GM18505 (cell line): ENCODE results near the gene TTC7B.

Source experiments
- ATAC-seq: cut with Tn5 transposase; IDR thresholded peaks from one replicate; pipeline ENCODE4 v1.9.1; 2021; ENCODE audit not compliant: unreplicated experiment
- POLR2A ChIP-seq: IDR thresholded peaks from 4 replicates; pipeline ENCODE4 v1.6.1; 2011; ENCODE audit warnings: borderline replicate concordance; ENCODE audit not compliant: insufficient read depth, insufficient read length; ENCODE audit errors: extremely low read depth

Gene TTC7B

DNA sequence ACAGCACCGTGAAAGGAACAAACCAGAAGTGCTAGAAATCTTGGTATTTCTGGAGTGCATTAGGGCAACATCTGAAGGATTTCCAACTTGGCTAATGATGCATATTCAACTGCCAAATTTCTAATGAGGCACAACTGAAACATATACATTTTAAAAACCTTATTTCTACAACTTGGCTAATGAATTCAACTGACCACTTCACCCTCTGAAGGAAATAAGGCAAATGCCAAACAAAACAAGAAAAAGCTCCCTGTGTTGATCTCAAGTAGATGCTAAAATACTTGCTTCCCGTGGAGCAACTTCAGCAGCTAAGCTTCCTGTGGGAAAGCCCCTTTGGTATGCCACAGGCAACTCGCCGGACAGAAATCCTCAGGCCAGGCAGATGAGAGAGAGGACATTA lies 167.1 kb downstream of the TTC7B start:
- no peak for ATAC-seq
- no peak for TF ChIP-seq POLR2A

DNA sequence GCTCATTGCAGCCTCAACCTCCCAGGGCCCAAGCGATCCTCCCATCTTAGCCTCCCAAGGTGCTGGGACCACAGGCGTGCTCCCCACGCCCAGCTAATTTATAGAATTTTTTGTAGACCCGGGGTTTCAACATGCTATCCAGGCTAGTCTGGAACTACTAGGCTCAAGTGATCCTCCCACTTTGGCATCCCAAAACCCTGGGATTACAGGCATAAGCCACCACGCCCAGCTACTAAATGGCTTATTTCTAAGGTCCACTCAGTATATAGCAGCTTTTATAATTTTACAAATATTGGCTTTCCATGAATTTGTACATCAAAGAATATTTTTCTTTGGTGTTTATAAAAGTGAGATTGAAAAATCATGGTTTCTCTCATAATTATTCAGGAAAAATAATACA lies 167.8 kb downstream of the TTC7B start:
- TF ChIP-seq POLR2A = no peak
- ATAC-seq = no peak

DNA sequence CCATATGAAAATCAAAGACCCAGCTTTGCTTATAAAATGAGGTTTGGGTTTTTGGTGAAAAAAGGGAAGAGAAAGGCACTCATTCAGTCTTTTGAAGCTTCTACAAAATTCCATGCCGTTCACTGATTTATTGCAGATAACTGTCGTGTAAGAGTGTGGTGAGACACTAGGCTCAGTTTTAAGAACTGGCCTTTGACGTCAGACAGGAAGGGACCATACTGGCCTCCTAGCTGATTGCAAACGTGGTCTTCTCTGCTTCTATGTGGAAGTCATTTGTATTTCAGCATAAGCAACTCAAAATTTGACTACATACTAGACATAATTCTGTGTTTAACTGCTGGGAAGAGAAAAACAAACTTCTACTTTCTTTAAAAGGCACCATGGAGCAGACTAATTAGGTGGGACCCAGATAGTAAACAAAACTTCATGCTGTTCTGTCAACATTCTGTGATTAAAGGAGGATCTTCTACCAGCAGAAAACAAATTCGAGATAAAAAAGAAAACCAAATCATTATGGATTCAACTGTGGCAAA lies 168.7 kb downstream of the TTC7B start:
- ATAC-seq = no peak
- TF ChIP-seq POLR2A = no peak

DNA sequence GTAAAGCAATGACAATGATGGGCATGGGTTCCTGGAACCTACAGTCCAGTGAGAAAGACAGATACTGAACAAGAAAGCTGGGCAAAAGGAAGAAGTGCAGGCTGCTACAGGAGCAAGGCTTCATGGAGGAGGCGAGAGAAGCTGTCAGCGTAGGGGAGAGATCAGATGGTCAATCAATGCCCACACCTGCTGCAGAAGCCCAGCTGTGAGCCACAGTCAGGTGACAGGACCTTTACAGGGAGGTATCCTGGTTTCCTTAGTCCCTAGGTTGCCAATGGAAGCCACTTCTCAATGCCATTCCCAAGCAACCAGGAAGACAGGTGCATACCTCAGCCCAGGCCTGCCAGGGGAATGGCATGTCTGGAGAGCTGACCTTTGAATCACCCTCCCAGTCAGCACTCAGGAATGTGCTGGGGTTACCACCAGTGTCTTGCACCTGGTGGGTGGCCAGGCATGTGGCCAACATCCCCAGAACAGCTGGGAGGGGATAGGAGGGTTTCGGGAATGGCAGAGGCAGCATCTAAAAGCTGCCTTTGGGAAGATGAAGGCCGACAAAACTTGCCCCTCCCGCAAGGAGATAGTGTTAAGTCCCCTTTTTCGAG lies 170.3 kb downstream of the TTC7B start:
- ATAC-seq = no peak
- no peak for TF ChIP-seq POLR2A

DNA sequence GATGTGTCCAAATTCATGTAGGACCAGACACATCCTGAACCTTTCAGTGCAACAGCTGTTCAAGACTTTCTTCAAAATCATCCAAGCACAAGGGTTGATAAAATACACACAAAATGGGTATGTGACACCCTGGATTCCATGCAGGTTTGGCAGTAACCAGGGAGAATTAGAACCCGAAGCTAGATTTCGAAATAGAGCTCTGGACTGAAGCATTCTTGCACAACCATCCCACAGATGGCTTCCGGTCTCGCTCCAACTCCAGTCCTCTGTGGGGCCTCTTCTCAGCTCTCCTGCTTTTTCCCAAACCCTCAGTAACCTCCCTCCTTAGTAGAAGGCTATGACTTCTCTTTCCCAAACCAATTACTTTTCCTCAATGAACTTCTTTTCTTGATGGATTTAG lies 171.3 kb downstream of the TTC7B start:
- no peak for ATAC-seq
- TF ChIP-seq POLR2A = no peak

DNA sequence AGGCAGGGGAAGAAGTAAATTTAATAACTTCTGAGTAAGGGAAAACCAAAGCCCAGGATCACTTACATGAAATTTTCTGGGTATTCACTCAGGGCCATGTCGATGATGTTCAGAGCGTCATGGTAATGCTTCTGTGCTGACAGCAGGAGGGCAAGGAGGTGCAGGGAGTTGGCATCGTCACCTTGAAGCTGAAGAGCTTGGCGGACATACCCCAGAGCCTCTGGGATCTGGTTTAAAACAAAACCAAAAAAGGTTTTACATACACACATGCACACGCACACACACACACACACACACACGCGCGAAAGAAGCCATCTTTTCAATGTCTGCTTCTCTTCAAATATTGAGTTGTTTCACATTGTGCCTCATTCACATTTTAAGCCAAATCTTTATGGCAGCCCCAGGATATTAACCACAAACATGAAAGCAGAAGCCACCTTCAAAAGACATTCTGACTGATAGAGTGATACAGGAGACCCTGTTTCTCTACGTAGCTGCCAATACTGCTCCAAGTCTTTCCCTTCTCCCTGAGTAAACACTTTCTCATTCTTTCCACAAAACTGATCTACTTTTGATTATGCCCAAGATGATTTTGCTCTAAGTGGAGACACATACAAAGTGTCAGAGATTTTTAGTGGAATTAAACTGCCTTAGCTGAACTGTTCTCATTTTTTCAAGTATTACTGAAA lies 172.1 kb downstream of the TTC7B start:
- no peak for ATAC-seq

DNA sequence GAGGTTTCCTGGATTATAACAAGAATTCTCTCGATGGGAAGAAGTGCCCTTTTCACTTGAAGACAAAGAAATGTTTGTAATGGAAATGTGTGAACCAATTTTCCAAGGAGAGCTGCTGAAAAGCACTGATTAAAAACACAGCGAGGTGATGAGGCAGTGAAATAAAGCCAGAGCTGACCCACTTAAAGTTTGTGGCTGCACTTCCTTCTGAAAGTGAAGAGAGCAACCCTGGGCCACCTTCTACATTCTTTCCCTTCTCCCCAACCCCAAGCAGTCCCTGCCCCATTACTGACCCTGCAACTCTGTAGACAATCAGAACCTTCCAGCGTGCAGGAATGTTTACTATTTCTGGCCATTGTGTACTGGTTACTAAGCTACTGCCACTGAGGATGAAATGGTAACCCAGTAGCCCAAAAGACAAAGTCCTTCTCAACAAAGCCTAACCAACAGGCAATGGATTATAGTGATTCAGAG lies 173.9 kb downstream of the TTC7B start:
- ATAC-seq = no peak
- TF ChIP-seq POLR2A = no peak

More for the DNA sequence above, 172.1 kb downstream of the TTC7B start:
- TF ChIP-seq POLR2A = no peak

DNA sequence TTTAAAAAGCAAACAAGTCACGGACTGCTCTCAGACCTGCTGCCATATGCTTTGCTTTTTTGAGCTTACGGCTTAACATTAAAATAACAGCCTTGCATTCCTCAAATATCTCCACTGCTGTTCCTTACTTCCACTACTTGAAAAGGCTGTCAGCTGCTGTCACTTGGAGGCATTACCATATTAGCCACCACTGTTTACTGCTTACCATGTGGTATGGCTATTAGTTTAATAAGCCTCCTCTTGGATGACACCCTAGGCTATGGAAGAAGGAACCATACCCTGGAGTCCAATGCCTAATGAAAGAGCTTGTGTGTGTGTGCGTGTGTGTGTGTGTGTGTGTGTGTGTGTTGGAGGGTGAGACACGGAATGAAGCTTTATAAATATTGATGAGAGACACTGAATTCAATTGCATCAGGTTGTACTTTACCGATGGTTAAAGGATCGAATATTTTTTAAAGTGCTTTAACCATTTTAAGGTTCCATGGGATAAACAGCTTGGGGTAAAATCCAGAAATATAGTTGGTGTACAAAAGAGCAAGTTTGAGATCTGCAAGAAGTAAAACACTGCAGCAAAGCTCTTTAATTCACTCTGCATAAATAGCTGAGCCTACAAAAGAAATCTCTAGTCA lies 174.5 kb downstream of the TTC7B start:
- TF ChIP-seq POLR2A = no peak
- no peak for ATAC-seq

DNA sequence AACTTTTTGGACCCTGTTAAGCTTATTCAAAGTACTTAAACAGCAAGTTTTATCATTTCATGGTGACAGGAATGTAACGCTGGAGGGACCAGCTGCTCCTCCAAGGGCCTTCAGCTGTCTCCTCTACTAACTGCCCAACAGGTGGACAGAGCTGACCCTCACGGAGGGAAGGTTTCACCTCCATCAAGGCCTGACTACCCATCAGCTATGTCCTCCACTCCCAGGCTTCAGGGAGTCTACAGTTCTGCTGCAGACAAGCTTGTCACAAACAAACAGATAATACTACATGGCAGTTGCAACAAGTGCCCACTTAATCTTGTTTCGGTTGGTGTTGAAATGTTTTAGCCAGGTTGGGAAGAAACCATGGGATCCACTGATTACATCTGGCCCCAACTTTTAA lies 175.1 kb downstream of the TTC7B start:
- no peak for ATAC-seq
- no peak for TF ChIP-seq POLR2A

DNA sequence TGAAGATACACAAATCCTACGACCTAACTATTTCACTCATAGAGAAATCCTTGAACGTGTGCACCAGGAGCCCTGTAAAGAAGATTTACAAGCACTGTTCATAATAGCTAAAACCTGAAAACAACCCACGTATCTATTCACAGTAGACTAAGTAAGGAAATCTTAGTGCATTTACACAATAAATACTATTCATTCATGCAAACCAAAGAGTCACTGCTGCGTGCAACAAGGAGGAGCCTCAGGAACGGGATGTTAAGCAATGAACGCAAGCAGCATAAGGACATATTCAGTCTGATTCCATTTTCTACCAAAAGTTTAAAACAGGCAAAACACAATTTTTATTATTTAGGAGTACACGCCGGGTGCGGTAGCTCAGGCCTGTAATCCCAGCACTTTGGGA lies 176.6 kb downstream of the TTC7B start:
- no peak for TF ChIP-seq POLR2A
- no peak for ATAC-seq

DNA sequence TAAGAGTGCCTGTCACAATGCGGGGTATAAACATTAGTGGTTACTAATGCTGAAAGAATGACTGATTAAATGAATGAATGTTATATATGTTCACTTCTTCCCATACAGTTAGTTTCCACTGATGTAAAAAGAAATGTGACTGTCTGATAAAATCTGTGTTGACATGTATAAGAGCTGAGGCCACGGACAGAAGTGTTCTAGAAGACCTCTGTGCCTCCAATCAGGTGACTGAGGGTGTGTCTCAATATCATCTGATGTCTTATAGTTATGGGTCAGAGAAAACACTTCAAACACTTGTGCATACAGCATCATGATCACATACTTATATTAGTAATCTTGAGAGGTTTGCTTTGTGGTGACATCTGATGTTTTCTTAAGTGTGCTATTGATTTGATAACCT lies 183.4 kb downstream of the TTC7B start:
- ATAC-seq = no peak
- TF ChIP-seq POLR2A = no peak

DNA sequence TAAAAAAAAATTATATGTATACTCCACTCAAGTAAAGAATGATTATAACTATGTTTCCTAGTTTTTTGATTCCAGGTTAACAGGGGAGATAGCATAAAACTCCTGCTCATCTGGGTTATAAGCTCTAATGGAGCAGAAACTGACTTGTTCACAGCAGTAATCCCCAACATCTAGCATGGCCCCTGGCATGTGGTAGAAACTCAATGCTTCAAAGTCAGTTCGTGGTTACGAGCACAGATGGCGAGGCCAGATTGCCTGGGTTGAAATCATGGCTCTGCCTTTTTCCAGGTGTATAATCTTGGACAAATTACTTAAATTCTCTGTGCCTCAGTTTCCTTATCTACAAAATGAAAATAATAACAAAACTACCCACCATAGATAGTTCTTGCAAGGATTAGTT lies 183.8 kb downstream of the TTC7B start:
- no peak for ATAC-seq
- TF ChIP-seq POLR2A = no peak

DNA sequence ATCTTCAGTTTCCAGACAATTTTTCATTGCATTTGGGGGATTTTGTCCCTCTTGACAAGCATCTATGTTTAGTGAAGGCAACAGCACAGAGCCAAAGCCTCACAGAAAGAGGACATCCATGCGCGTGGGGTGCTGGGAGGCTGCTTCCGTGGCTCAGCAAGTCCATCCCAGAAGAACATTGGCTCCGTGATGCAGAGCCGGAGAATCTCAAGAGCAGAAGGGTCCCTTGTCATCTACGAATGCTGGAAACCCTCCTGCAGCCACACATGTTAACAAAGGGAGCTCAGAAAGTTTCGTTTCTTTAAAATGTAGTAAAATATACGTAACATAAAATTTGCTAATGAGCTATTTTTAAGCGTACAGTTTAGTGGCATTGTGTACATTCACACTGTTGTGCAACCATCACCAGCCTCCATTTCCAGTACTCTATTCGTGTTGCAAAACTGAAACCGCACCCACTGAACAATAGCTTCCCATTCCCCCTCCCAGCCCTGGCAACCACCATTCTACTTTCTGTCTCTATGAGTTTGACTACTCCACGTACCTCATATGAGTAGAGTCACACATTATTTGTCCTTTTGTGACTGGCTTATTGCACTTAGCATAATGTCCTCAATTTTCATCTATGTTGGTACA lies 185.9 kb downstream of the TTC7B start:
- no peak for TF ChIP-seq POLR2A
- ATAC-seq = no peak
